Natural killer cell (primary cell): Measurements from ENCODE around the gene SLC17A9. TPM values are rescaled to one million over a fixed set of nuclear protein-coding genes. Genes with fewer than 3 reads are reported as not detected.

Experiments
- ATAC-seq, 3 donors: fragments of 150-1000 bp in 2 of 3; fragments of 200-7000 bp in 1 of 3; cut with Tn5 transposase; 1 replicate in 1 of 3; 2 replicates in 2 of 3; pipeline ENCODE4 v1.10.0; 2021; ENCODE audit warnings: mild to moderate bottlenecking in 2 of 3, moderate library complexity in 2 of 3
- DNase-seq, 2 donors: peaks; one replicate each; pipeline versions ENCODE4 v3.0.0 to v3.0.0-alpha.2; 2013 to 2021; ENCODE audit warnings: mixed read lengths in 1 of 2
- H3K27ac ChIP-seq: one replicate; pipeline ENCODE4 v1.5.1; 2013; ENCODE audit warnings: mild to moderate bottlenecking, low read length
- H3K27me3 ChIP-seq: one replicate; pipeline ENCODE4 v1.6.1; 2013; ENCODE audit warnings: low read length; ENCODE audit not compliant: control insufficient read depth, insufficient read depth
- H3K36me3 ChIP-seq: one replicate; pipeline ENCODE4 v1.6.1; 2013; ENCODE audit warnings: low read length; ENCODE audit not compliant: control insufficient read depth, insufficient read depth
- H3K4me1 ChIP-seq: one replicate; pipeline ENCODE4 v1.6.1; 2013; ENCODE audit warnings: low read length; ENCODE audit not compliant: control insufficient read depth, insufficient read depth
- H3K4me3 ChIP-seq: one replicate; pipeline ENCODE4 v1.5.1; 2013; ENCODE audit warnings: low read length
- H3K9me3 ChIP-seq: one replicate; pipeline ENCODE4 v1.6.1; 2013; ENCODE audit warnings: low read length; ENCODE audit not compliant: control insufficient read depth, insufficient read depth
- H3K27ac Mint-ChIP-seq, 2 donors: one replicate each; pipeline ENCODE4 v1.8.0; 2022; ENCODE audit warnings: mild to moderate bottlenecking in 2 of 2, mixed read lengths in 2 of 2, moderate library complexity in 1 of 2
- H3K27me3 Mint-ChIP-seq, 2 donors: one replicate each; pipeline ENCODE4 v1.8.0; 2022; ENCODE audit warnings: low read depth in 2 of 2, mixed read lengths in 2 of 2
- H3K36me3 Mint-ChIP-seq: one replicate; pipeline ENCODE4 v1.8.0; 2022; ENCODE audit warnings: mixed read lengths
- H3K4me1 Mint-ChIP-seq, 2 donors: one replicate each; pipeline ENCODE4 v1.8.0; 2022; ENCODE audit warnings: mixed read lengths in 2 of 2
- H3K4me3 Mint-ChIP-seq: one replicate; pipeline ENCODE4 v1.8.0; 2022; ENCODE audit warnings: mild to moderate bottlenecking, moderate library complexity, mixed read lengths
- H3K9me3 Mint-ChIP-seq, 2 donors: one replicate each; pipeline ENCODE4 v1.8.0; 2022; ENCODE audit warnings: mixed read lengths in 2 of 2
- WGBS: methylation state at CpG from one replicate; pipeline ENCODE4 v1.1.7; 2013; ENCODE audit warnings: missing lambda C conversion rate; ENCODE audit not compliant: insufficient coverage; 5-methylcytosine and 5-hydroxymethylcytosine counted together
- intact Hi-C: fragments of 100-400 bp; cut with micrococcal nuclease; formaldehyde crosslinking; loops from one replicate; pipeline ENCODE4 v1.14.2; 2022
- total RNA-seq, 4 donors: library from RNA; stranded (reverse); fragments of 120-200 nt in 1 of 4; gene quantifications; one replicate each; pipeline versions ENCODE4 v1.2.3 to v1.2.4, GENCODE V29; 2013 to 2022
- TF ChIP-seq, protein P1 (sequence below): fragments of 200-600 bp; IDR thresholded peaks from one replicate; pipeline ENCODE4 v1.8.0; 2022; ENCODE audit warnings: antibody characterized with exemption

SLC17A9 gene
- total RNA-seq, 3 donors from 2014 or later (not counting 1 experiment from before 2014, with no cell fraction given) = 22.3 to 24.0 (median 23.8) TPM

- Histone ChIP-seq H3K36me3 (no peaks in the 10 kb centered on the region), H3K4me3 (no peak overlapping the region), H3K9me3 (no peaks in the 10 kb centered on the region), H3K4me1 (peaks cover 14% of the 10 kb centered on the region), H3K27me3 (no peaks in the 10 kb centered on the region), H3K27ac (no peak overlapping the region)
- H3K27ac Mint-ChIP-seq = no peak overlapping the region
- H3K9me3 Mint-ChIP-seq = no peaks in the 10 kb centered on the region
- TF ChIP-seq, protein P1, sequence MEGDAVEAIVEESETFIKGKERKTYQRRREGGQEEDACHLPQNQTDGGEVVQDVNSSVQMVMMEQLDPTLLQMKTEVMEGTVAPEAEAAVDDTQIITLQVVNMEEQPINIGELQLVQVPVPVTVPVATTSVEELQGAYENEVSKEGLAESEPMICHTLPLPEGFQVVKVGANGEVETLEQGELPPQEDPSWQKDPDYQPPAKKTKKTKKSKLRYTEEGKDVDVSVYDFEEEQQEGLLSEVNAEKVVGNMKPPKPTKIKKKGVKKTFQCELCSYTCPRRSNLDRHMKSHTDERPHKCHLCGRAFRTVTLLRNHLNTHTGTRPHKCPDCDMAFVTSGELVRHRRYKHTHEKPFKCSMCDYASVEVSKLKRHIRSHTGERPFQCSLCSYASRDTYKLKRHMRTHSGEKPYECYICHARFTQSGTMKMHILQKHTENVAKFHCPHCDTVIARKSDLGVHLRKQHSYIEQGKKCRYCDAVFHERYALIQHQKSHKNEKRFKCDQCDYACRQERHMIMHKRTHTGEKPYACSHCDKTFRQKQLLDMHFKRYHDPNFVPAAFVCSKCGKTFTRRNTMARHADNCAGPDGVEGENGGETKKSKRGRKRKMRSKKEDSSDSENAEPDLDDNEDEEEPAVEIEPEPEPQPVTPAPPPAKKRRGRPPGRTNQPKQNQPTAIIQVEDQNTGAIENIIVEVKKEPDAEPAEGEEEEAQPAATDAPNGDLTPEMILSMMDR = no peak
- no peaks in the 10 kb centered on the region for H3K36me3 Mint-ChIP-seq
- H3K27me3 Mint-ChIP-seq = peaks cover 19 to 26% of the 10 kb centered on the region in 2 donors
- intact Hi-C loops = no loop called here
- WGBS = 93% methylated on average over 23 of the region's 23 CpGs
- no peak for ATAC-seq
- H3K4me1 Mint-ChIP-seq = peaks cover 7 to 13% of the 10 kb centered on the region in 2 donors
- DNase-seq = no peak
- H3K4me3 Mint-ChIP-seq = no peak overlapping the region
These were observed 41.5 kb downstream of the SLC17A9 start for GRCh38 chr20:62993856-62994494.

DNA sequence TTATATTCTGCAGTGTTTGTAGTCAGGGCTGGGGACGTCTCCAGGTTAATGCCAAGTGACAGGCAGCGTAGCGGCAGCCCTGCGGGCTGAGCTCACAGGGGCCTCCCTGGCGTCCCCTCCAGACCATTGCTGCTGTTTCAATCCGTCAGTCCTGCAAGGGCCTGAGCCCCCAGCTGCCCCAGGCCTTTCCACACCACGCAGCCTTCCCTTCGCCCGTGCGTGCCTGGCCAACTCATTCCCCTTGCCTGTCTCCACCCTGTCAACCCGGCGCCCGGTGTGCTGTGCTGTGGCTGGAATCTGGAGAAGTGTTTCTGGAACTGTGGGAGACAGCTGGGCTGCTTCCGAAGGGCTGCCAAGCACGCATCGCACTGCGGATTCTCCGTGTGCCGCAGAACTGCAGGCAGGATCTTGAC, 42.4 kb downstream of the SLC17A9 start:
- H3K27ac ChIP-seq = no peak overlapping the region
- TF ChIP-seq, protein P1 = no peak
- intact Hi-C loops = no loop called here
- H3K9me3 ChIP-seq = no peaks in the 10 kb centered on the region
- DNase-seq (no peak), ATAC-seq (no peak)
- 97% methylated on average over 19 of the region's 19 CpGs for WGBS
- no peak overlapping the region for H3K27ac Mint-ChIP-seq
- peaks cover 14% of the 10 kb centered on the region for H3K4me1 ChIP-seq
- peaks cover 22 to 32% of the 10 kb centered on the region in 2 donors for H3K27me3 Mint-ChIP-seq
- no peaks in the 10 kb centered on the region for H3K36me3 ChIP-seq
- peaks cover 4 to 6% of the 10 kb centered on the region in 2 donors for H3K4me1 Mint-ChIP-seq
- no peaks in the 10 kb centered on the region for H3K9me3 Mint-ChIP-seq
- no peaks in the 10 kb centered on the region for H3K27me3 ChIP-seq
- H3K4me3 Mint-ChIP-seq = no peak overlapping the region
- H3K4me3 ChIP-seq = no peak overlapping the region
- no peaks in the 10 kb centered on the region for H3K36me3 Mint-ChIP-seq

DNA sequence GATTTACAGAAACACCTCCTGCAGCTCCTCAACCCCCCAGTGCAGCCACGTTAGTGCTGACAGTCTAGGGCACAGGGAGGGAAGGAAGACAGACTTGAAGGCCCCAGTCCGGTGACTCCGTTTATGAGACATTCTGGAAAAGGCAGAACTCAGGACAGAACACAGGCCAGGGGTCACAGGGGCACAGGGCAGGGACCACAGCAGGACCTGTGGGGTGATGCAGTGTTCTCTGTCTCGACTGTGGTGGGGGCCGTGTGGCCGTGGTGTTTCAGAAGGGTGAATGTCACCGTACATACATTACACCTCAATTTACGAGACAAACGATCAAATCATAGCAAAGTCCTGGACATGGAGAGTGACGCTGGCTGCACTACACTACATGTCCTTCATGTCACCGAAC, 43.0 kb downstream of the SLC17A9 start:
- no peak overlapping the region for H3K4me3 ChIP-seq
- peaks cover 12% of the 10 kb centered on the region for H3K4me1 ChIP-seq
- peaks cover 6 to 8% of the 10 kb centered on the region in 2 donors for H3K4me1 Mint-ChIP-seq
- no peak overlapping the region for H3K27ac ChIP-seq
- no peak overlapping the region for H3K27ac Mint-ChIP-seq
- intact Hi-C loops = no loop called here
- whole genome bisulfite sequencing = 87% methylated on average over 11 of the region's 11 CpGs
- H3K9me3 ChIP-seq = no peaks in the 10 kb centered on the region
- DNase-seq = no peak
- no peaks in the 10 kb centered on the region for H3K9me3 Mint-ChIP-seq
- H3K27me3 Mint-ChIP-seq = peaks cover 28 to 38% of the 10 kb centered on the region in 2 donors
- ATAC-seq = no peak
- no peaks in the 10 kb centered on the region for H3K27me3 ChIP-seq
- TF ChIP-seq, protein P1 = no peak
- no peaks in the 10 kb centered on the region for H3K36me3 ChIP-seq
- H3K36me3 Mint-ChIP-seq = no peaks in the 10 kb centered on the region
- no peak overlapping the region for H3K4me3 Mint-ChIP-seq
